ENCODE measurements around the gene POLR1H. TPM values are rescaled to one million over a fixed set of nuclear protein-coding genes. Genes with fewer than 3 reads are reported as not detected.

POLR1H gene
- total RNA-seq, result 10.7 and 15.7 TPM in 2 replicates

DNA sequence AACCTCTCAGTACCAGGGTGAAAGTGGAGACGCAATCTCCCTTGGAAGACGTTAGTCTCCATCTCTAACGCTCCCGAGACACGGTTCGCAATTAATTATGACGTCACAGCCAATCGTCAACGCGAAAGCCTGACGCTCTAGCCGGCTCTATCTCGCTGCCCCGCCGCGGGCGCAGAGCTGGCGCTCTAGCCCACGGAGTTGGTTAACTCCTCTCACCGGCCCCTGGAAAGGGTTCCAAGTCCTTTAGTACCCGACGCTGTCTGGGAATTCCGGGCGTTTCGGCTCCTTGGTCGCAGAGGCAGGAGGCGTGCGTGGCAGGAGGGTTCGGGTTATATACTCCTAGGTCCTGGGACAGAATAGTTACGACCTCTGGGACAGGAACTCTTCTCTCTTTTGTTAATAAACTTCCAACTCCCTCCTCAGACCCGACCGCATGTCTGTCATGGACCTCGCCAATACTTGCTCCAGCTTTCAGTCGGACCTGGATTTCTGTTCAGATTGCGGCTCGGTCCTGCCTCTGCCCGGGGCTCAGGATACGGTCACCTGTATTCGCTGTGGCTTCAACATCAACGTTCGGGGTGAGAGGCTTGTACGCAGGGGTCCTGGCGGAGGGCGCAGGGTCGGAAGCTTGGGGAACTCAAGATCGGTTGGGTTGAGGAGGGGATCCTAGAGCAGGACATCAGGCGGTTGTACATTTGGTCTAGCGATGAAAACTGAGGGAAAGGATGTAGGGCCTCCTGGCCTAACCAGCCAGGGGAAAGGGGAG, at the start of gene POLR1H:
Gene POLR1H, plus strand, starts transcription at position 174 of the 766 bp plus-strand sequence. Its CDS starts 260 bp downstream, at position 434.

GRCh38 chr6:30066577-30067459, 5.8 kb downstream of the POLR1H start, which contains the start of gene PPP1R11:
Gene PPP1R11 (plus strand): TSS chr6:30067198. CDS start chr6:30067411, 213 bp downstream.

GRCh38 chr6:30075094-30075789, 14.2 kb downstream of the POLR1H start, which contains the start of gene RNF39:
Gene RNF39 (minus strand): TSS chr6:30075769. CDS start chr6:30075585, 184 bp downstream.

DNA sequence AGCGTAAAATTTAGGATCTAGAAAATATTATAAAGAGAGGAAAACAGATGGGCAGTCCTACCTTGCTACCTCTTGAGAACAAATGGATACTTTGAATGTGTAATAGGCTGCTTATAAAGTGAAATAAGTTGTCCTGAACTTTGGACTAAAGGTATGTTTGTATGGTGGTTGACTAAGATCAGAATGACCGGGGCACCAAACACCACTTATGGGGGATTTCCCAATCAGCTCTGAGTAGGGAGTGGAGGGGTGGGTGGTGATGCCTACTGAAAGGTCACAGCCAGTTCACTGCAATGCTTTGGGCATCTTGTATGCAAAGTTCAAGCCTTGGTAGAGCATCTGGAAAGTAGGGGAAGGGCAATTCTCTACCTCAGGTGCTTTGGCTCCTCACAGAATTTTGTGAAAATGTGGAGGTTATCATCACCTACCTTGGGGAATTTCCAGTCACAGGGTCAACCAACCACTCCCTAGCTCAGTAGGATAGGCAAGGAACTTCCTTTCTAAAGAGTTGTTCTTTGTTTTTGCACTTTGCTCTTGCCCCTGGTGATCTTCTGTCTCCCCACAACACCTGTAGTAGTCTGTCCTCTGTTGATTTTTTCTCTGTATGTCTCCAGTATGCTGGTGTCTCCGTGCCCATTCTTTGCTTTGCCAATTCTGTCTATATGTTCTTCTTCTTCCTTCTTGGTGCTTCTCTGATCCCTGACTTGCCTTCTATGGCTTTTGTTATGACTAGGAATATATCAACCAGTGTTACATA, 52.1 kb downstream of the POLR1H start, which contains the start of gene TRIM31:
Gene TRIM31, minus strand, starts transcription at position 88 of the 757 bp plus-strand sequence. CDS start 285 bp downstream, outside the sequence.

Other genes starting within 250 kb of the POLR1H start
- gene HLA-G, start 233.4 kb upstream of the POLR1H start, total RNA-seq, result not detected in 2 replicates
- gene HLA-A, start 118.7 kb upstream of the POLR1H start, total RNA-seq, result 528 and 669 TPM in 2 replicates
- 34.3 and 35.5 TPM in 2 replicates for gene PPP1R11, start 5.9 kb downstream of the POLR1H start, total RNA-seq
- not detected in 2 replicates for gene RNF39, start 14.5 kb downstream of the POLR1H start, total RNA-seq
- not detected in 2 replicates for gene TRIM31, start 51.8 kb downstream of the POLR1H start, total RNA-seq
- not detected in 2 replicates for gene TRIM40, start 74.9 kb downstream of the POLR1H start, total RNA-seq
- gene TRIM10, start 99.9 kb downstream of the POLR1H start, total RNA-seq, result not detected in 2 replicates
- gene TRIM15, start 102.3 kb downstream of the POLR1H start, total RNA-seq, result not detected in 2 replicates
- 25.8 and 34.8 TPM in 2 replicates for gene TRIM26, start 152.1 kb downstream of the POLR1H start, total RNA-seq